DOHH2 (cell line): Measurements from ENCODE around the gene TTN.

ENCODE experiments used
- H3F3A ChIP-seq: fragments of 200-600 bp; sonication (generic), shearing (Covaris generic); 2 replicates; pipeline ENCODE4 v1.6.0; 2016; ENCODE audit warnings: antibody characterized with exemption, mild to moderate bottlenecking; ENCODE audit not compliant: control insufficient read depth, insufficient read depth
- H3K27ac ChIP-seq: fragments of 200-600 bp; sonication (generic); 2 replicates; pipeline ENCODE4 v1.5.1; 2014; ENCODE audit warnings: low read depth, mild to moderate bottlenecking, low read length, moderate library complexity
- H3K27me3 ChIP-seq: fragments of 200-600 bp; sonication (generic); 2 replicates; pipeline ENCODE4 v1.6.1; 2014; ENCODE audit warnings: mild to moderate bottlenecking, low read length, mixed read lengths; ENCODE audit not compliant: control insufficient read depth
- H3K36me3 ChIP-seq: fragments of 200-600 bp; sonication (generic); 2 replicates; pipeline ENCODE4 v1.6.1; 2014; ENCODE audit warnings: mild to moderate bottlenecking, low read length, moderate library complexity, mixed read lengths; ENCODE audit not compliant: control insufficient read depth
- H3K4me1 ChIP-seq: fragments of 200-600 bp; sonication (generic); 2 replicates; pipeline ENCODE4 v1.6.1; 2014; ENCODE audit warnings: mild to moderate bottlenecking, low read length, mixed read lengths; ENCODE audit not compliant: control insufficient read depth
- H3K4me2 ChIP-seq: fragments of 200-600 bp; sonication (generic); 2 replicates; pipeline ENCODE4 v1.6.0; 2014; ENCODE audit warnings: mild to moderate bottlenecking, low read length, moderate library complexity
- H3K4me3 ChIP-seq: fragments of 200-600 bp; sonication (generic); 2 replicates; pipeline ENCODE4 v1.5.1; 2014; ENCODE audit warnings: mild to moderate bottlenecking, low read length, mixed read lengths
- H3K79me2 ChIP-seq: fragments of 200-600 bp; sonication (generic); 2 replicates; pipeline ENCODE4 v1.6.1; 2014; ENCODE audit warnings: mild to moderate bottlenecking, low read length, mixed read lengths; ENCODE audit not compliant: control insufficient read depth
- H3K9me2 ChIP-seq: fragments of 200-600 bp; sonication (generic); replicated peaks from 2 replicates; pipeline ENCODE4 v1.6.1; 2014; ENCODE audit warnings: mild to moderate bottlenecking, low read length, mixed read lengths; ENCODE audit not compliant: control insufficient read depth
- H3K9me3 ChIP-seq: fragments of 200-600 bp; sonication (generic); 2 replicates; pipeline ENCODE4 v1.6.1; 2014; ENCODE audit warnings: antibody characterized with exemption, low read length, mixed read lengths; ENCODE audit not compliant: control insufficient read depth, insufficient read depth
- H4K20me1 ChIP-seq: fragments of 200-600 bp; sonication (generic); 2 replicates; pipeline ENCODE4 v1.6.0; 2014; ENCODE audit warnings: low read depth, mild to moderate bottlenecking, antibody characterized with exemption, low read length, moderate library complexity; ENCODE audit not compliant: control insufficient read depth, insufficient read depth
- EZH2phosphoT487 ChIP-seq: fragments of 200-600 bp; sonication (generic); IDR thresholded peaks from 2 replicates; pipeline ENCODE4 v1.6.1; 2017; ENCODE audit warnings: borderline replicate concordance, mild to moderate bottlenecking, antibody characterized with exemption, low read length, moderate library complexity, mixed read lengths
- TF ChIP-seq, protein P1 (sequence below): fragments of 200-600 bp; sonication (generic); IDR thresholded peaks from one replicate; pipeline ENCODE4 v1.5.1; 2014; ENCODE audit warnings: antibody characterized with exemption, mild to moderate bottlenecking, low read depth, low read length; ENCODE audit not compliant: poor library complexity, severe bottlenecking

Gene TTN

DNA sequence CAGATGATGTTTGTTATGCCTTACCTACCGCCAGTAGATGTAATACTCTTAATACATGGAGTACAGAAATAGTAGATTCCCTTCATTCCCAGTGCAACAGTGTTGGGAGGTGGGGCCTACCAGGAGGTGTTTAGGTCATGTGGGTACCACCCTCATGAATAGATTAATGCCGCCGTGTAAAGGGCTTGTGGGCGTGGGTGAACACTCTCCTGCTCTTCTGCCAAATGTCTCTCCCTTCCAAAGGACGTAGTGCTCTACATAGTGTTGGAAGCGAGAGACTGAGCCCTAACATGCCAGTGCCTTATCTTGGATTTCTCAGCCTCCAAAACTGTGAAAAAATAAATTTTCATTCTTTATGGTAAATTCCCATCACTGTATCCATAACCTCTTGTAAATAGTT lies 296.8 kb downstream of the TTN start:
- Histone ChIP-seq H3K27ac (no peak overlapping the region), H3K4me2 (no peak overlapping the region), H3K4me1 (no peaks in the 10 kb centered on the region), H3K4me3 (no peak overlapping the region), H4K20me1 (no peaks in the 10 kb centered on the region), H3K9me2 (no peaks in the 10 kb centered on the region), H3F3A (no peaks in the 10 kb centered on the region), H3K9me3 (no peaks in the 10 kb centered on the region), H3K79me2 (no peaks in the 10 kb centered on the region), H3K27me3 (no peaks in the 10 kb centered on the region), H3K36me3 (peaks cover 5% of the 10 kb centered on the region)
- TF ChIP-seq, protein P1, sequence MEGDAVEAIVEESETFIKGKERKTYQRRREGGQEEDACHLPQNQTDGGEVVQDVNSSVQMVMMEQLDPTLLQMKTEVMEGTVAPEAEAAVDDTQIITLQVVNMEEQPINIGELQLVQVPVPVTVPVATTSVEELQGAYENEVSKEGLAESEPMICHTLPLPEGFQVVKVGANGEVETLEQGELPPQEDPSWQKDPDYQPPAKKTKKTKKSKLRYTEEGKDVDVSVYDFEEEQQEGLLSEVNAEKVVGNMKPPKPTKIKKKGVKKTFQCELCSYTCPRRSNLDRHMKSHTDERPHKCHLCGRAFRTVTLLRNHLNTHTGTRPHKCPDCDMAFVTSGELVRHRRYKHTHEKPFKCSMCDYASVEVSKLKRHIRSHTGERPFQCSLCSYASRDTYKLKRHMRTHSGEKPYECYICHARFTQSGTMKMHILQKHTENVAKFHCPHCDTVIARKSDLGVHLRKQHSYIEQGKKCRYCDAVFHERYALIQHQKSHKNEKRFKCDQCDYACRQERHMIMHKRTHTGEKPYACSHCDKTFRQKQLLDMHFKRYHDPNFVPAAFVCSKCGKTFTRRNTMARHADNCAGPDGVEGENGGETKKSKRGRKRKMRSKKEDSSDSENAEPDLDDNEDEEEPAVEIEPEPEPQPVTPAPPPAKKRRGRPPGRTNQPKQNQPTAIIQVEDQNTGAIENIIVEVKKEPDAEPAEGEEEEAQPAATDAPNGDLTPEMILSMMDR, result no peak
- TF ChIP-seq EZH2phosphoT487, result no peak

DNA sequence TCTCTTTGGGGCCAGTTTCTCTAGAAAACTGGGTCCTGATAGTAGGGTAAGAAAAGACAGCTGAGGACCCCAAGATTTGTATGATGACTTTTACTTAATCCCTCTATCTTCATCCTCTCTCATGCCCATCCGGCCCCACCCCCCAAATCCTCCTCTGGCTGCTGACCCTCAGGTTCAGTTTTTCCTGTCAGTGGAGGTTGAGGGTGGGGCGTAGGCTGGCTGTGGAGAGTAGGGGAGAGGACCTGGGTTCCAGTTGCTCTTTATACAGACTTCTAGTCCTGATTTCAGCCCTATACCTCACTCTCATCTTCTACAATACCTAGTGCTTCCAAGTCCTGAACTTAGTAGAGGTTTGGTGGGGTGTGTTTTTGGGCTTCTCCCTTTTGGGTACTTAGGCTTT lies 298.6 kb downstream of the TTN start:
- Histone ChIP-seq H4K20me1 (no peaks in the 10 kb centered on the region), H3K9me3 (no peaks in the 10 kb centered on the region), H3K4me1 (no peaks in the 10 kb centered on the region), H3F3A (no peaks in the 10 kb centered on the region), H3K79me2 (no peaks in the 10 kb centered on the region), H3K4me3 (no peak overlapping the region), H3K27me3 (no peaks in the 10 kb centered on the region), H3K4me2 (no peak overlapping the region), H3K27ac (no peak overlapping the region), H3K36me3 (peaks cover 13% of the 10 kb centered on the region), H3K9me2 (no peaks in the 10 kb centered on the region)
- TF ChIP-seq EZH2phosphoT487, result no peak
- TF ChIP-seq, protein P1, result no peak

DNA sequence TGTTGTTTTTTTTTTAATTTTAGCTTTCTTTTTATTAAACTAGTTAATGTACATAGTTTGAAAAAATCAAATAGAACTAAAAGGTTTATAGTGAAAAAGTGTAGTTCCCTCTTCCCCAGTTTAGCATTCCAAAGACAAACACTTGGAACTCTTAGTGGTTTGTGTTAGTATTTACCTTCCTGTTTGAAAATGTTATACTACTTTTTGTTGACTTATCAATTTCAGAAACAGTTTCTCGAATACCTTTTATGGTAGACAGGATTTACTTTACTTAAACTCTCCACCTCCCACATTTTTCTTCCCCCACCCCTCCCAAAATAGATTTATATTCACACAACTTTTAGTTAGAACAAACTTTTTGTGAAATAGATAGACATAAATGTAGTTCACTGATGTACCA lies 300.3 kb downstream of the TTN start:
- no peak for TF ChIP-seq EZH2phosphoT487
- TF ChIP-seq, protein P1, result no peak
- Histone ChIP-seq H3K4me2 (no peak overlapping the region), H4K20me1 (no peaks in the 10 kb centered on the region), H3K27ac (no peak overlapping the region), H3F3A (no peaks in the 10 kb centered on the region), H3K4me3 (no peak overlapping the region), H3K79me2 (no peaks in the 10 kb centered on the region), H3K4me1 (no peaks in the 10 kb centered on the region), H3K36me3 (peaks cover 29% of the 10 kb centered on the region), H3K9me2 (no peaks in the 10 kb centered on the region), H3K9me3 (no peaks in the 10 kb centered on the region), H3K27me3 (no peaks in the 10 kb centered on the region)

DNA sequence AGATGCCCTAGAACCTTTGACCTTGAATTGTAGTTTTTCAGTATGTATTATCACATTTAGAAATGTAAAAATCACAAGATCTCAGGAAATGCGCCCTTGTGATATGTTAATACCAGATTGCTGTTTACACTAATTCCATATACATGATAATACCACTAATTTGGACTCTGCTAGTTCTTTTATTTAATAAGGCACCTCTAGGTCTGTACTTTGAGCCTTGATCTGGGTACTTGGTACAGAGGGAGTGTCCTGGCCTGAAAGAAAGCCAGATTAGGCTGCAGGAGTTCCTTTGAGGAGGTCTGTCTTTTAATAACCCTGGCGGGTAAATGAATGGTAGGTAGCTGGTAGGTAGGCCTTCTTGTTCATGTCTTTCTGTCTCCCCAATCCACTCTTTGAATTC lies 300.7 kb downstream of the TTN start:
- Histone ChIP-seq H3K9me3 (no peaks in the 10 kb centered on the region), H3K4me2 (no peak overlapping the region), H3K27me3 (no peaks in the 10 kb centered on the region), H3F3A (no peaks in the 10 kb centered on the region), H3K9me2 (no peaks in the 10 kb centered on the region), H3K4me1 (no peaks in the 10 kb centered on the region), H3K27ac (no peak overlapping the region), H3K4me3 (no peak overlapping the region), H4K20me1 (no peaks in the 10 kb centered on the region), H3K79me2 (no peaks in the 10 kb centered on the region), H3K36me3 (peaks cover 34% of the 10 kb centered on the region)
- TF ChIP-seq, protein P1, result no peak
- TF ChIP-seq EZH2phosphoT487, result no peak
